ENCODE results near the gene CIDEC. TPM values are rescaled to one million over a fixed set of nuclear protein-coding genes. Genes with fewer than 3 reads are reported as not detected.

Gene CIDEC
- total RNA-seq, 1 donor from 2014 or later = not detected

DNA sequence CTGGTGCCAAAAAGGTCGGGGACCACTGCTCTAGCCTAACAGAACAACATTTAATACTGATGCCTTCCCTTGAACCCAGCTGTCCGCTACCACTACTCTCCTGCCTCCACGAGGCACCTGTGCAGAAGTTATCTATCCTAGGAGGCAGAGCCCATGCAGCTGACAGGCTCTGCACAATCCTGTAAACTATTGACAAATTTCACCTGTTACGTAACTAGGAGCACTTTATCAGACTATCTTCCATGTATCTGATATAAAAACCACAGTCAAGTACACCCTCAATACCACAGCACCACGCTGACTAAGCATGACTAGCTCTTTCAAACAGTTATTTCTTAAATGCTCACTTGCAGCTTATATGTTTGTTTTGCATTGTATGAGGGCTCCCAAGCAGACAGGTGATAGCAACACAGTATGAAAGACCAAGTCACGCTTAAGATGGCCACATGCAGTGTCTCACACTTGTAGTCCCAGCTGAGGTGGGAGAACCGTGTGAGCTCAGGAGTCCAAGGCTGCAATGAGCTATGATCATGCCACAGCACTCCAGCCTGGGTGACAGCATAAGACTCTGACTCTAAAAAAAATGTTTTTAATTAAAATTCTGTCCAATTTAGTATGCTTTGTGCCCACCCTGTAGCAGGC, 32.4 kb upstream of the CIDEC start:
- Histone ChIP-seq H3K9me3 (no peaks in the 10 kb centered on the region), H3K4me1 (peaks cover 28% of the 10 kb centered on the region), H3K36me3 (no peaks in the 10 kb centered on the region), H3K27me3 (no peaks in the 10 kb centered on the region), H3K4me3 (no peak overlapping the region), H3K27ac (no peak overlapping the region)
- DNase-seq (no peak), ATAC-seq (no peak)
- intact Hi-C loops (cut with DNase I) = no loop called here
- TF ChIP-seq, protein P1, sequence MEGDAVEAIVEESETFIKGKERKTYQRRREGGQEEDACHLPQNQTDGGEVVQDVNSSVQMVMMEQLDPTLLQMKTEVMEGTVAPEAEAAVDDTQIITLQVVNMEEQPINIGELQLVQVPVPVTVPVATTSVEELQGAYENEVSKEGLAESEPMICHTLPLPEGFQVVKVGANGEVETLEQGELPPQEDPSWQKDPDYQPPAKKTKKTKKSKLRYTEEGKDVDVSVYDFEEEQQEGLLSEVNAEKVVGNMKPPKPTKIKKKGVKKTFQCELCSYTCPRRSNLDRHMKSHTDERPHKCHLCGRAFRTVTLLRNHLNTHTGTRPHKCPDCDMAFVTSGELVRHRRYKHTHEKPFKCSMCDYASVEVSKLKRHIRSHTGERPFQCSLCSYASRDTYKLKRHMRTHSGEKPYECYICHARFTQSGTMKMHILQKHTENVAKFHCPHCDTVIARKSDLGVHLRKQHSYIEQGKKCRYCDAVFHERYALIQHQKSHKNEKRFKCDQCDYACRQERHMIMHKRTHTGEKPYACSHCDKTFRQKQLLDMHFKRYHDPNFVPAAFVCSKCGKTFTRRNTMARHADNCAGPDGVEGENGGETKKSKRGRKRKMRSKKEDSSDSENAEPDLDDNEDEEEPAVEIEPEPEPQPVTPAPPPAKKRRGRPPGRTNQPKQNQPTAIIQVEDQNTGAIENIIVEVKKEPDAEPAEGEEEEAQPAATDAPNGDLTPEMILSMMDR (IDR thresholded peaks at IDR 0.05) = no peak

DNA sequence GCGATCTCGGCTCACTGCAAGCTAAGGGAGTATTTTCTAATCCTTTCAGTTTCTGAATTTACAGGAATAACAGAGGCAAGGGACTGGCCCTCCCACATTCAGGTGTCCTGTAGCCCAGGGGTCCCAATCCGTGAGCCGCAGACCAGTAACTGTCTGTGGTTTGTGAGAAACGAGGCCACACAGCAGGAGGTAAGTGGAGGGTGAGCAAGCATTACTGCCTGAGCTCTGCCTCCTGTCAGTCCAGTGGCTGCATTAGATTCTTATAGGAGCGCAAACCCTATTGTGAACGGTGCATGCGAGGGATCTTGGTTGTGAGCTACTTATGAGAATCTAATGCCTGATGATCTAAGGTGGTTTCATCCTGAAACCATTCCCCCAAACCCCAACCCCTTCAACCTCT, 31.8 kb upstream of the CIDEC start:
- Histone ChIP-seq H3K4me1 (peaks cover 27% of the 10 kb centered on the region), H3K9me3 (no peaks in the 10 kb centered on the region), H3K27me3 (no peaks in the 10 kb centered on the region), H3K4me3 (no peak overlapping the region), H3K36me3 (no peaks in the 10 kb centered on the region), H3K27ac (no peak overlapping the region)
- DNase-seq (no peak), ATAC-seq (no peak)
- intact Hi-C loops (cut with DNase I) = no loop called here
- TF ChIP-seq, protein P1 (IDR thresholded peaks at IDR 0.05) = no peak

DNA sequence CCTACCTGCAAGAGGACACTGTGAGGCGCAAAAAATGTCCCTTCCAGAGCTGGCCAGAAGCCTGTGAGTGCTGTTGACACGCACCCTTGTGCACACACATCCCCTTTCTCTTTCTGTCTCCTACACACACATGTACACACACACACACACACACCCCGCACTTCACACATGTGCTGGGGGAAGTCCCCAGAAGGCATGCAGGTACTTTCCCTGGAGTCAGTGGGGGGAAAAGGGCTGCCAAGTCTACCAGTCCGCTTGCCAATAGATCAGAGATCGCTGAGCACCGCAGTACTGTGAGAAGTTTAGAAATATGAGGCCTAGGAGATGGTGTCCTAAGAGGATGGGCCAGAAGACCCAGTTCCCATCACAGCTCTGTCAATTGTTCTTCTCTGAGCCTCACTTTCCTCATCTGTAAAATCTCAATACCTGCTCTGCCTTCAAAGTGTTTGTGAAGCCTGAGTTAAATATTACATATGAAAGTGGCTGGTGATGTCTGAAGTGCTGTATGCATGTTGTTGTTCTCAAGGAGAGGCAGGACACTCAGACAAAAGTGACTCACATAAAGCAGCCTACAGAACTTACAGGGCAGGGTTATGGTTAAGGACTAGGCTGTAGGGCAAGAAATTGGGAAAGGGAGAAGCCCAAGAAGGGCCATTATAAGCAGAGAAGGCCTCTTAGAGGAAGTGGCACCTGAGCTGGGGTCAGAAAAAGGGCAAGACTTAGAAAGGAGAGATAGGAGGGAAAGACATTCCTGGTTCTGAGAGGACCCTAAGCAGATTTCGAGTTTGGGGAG, 29.4 kb upstream of the CIDEC start:
- Histone ChIP-seq H3K4me1 (peaks cover 10% of the 10 kb centered on the region), H3K27ac (no peak overlapping the region), H3K9me3 (no peaks in the 10 kb centered on the region), H3K27me3 (no peaks in the 10 kb centered on the region), H3K4me3 (no peak overlapping the region), H3K36me3 (peaks cover 4% of the 10 kb centered on the region)
- TF ChIP-seq, protein P1 (IDR thresholded peaks at IDR 0.05) = no peak
- DNase-seq (no peak), ATAC-seq (peak; percentile 86)
- intact Hi-C loops (cut with DNase I) = no loop called here

DNA sequence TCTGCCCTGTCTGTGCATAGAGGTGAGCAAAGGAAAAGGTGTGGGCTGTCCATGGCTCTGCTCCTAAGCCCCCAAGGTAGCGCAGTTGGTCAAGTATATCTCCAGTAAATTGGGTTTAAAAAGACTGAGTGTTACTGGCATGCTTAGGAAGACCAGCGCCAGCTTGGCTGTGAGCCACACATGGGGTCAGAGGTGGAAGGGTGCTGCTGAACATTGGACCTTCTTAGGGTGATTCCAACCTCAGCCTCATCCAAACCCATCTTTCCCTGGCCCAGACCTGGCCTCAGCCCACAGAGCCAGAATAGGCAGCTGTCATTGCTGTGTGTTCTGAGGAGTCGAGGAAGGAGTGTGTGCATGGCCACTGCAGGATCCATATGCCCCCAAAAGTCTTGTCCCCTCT, 28.2 kb upstream of the CIDEC start:
- ATAC-seq (no peak), DNase-seq (no peak)
- Histone ChIP-seq H3K36me3 (peaks cover 4% of the 10 kb centered on the region), H3K27me3 (no peaks in the 10 kb centered on the region), H3K4me3 (no peak overlapping the region), H3K4me1 (no peaks in the 10 kb centered on the region), H3K27ac (no peak overlapping the region), H3K9me3 (no peaks in the 10 kb centered on the region)
- TF ChIP-seq, protein P1 (IDR thresholded peaks at IDR 0.05) = no peak
- intact Hi-C loops (cut with DNase I) = no loop called here

DNA sequence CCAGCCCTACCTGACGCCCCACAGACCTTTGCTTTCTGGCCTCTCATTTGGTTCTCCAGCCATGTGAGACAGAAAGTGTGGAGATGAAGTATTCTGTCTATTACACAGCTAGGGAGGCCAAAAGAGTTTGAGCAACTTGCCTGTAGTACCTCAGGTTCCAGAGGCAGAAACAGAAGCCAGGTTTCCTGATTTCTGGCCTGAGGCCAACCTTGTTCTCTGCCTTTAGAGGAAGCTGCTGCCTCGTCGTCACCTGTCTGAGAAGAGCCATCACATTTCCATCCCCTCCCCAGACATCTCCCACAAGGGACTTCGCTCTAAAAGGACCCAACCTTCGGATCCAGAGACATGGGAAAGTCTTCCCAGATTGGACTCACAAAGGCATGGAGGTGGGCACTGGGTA, 26.4 kb upstream of the CIDEC start:
- ATAC-seq (no peak), DNase-seq (no peak)
- TF ChIP-seq, protein P1 (IDR thresholded peaks at IDR 0.05) = no peak
- H3K27me3 ChIP-seq = no peaks in the 10 kb centered on the region
- H3K4me1 ChIP-seq = peaks cover 4% of the 10 kb centered on the region
- peaks cover 4% of the 10 kb centered on the region for H3K36me3 ChIP-seq
- no peaks in the 10 kb centered on the region for H3K9me3 ChIP-seq
- no peak overlapping the region for H3K27ac ChIP-seq
- no peak overlapping the region for H3K4me3 ChIP-seq
- intact Hi-C loops (cut with DNase I) = no loop called here
